GM21576 (cell line): Measurements from ENCODE around the gene UNC45A.

Experiments
- ATAC-seq: cut with Tn5 transposase; IDR thresholded peaks from one replicate; pipeline ENCODE4 v1.9.1; 2021; ENCODE audit warnings: mild to moderate bottlenecking, moderate library complexity; ENCODE audit not compliant: unreplicated experiment

UNC45A gene

DNA sequence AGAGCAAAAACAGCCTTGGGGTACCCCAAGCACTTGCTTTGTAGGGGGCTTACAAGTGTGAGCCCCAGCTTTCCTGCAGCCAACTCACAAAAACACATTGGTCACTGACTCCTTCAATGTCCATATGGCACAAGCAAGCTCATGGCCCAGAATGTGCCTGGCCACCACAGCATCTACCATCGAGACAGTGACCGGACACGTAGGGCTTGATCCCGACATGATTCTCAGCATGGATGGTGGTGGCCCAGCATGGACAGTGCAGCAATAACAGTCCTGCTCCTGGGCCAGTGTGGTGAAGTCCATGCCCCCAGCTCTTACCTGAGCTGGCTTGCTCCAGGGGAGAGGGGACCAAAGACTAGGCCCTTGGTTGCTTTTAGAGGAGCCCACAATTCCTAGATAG is 6.0 kb downstream of the UNC45A start:
- ATAC-seq = no peak

GRCh38 chr15:90942354-90943120 is 7.5 kb downstream of the UNC45A start:
- no peak for ATAC-seq

DNA sequence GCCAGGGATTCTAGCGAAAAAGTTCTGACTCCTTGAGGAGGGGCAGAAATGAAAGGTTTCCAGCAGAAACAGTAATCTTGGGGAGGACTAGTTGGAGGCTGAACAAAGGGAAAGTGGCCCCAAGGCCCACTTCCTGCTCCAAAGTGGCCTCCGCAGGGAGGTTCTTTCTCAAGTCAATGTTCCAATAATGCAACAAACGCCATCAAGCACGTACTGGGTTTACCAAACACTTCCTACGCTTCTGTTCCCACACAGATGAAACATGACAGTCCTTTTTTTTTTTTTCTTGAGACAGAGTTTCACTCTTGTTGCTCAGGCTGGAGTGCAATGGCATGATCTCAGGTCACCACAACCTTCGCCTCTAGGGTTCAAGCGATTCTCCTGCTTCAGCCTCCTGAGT is 10.0 kb downstream of the UNC45A start:
- no peak for ATAC-seq

DNA sequence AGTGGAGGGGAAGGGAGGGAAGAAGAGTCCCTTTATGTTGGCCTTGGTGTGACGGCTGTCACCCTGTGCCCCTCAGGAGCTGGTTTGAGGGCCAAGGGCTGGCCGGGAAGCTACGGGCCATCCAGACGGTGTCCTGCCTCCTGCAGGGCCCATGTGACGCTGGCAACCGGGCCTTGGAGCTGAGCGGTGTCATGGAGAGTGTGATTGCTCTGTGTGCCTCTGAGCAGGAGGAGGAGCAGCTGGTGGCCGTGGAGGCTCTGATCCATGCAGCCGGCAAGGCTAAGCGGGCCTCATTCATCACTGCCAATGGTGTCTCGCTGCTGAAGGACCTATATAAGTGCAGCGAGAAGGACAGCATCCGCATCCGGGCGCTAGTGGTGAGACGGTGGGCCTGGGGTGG is 11.5 kb downstream of the UNC45A start:
- no peak for ATAC-seq

GRCh38 chr15:90946941-90947576 is 12.0 kb downstream of the UNC45A start:
- no peak for ATAC-seq

DNA sequence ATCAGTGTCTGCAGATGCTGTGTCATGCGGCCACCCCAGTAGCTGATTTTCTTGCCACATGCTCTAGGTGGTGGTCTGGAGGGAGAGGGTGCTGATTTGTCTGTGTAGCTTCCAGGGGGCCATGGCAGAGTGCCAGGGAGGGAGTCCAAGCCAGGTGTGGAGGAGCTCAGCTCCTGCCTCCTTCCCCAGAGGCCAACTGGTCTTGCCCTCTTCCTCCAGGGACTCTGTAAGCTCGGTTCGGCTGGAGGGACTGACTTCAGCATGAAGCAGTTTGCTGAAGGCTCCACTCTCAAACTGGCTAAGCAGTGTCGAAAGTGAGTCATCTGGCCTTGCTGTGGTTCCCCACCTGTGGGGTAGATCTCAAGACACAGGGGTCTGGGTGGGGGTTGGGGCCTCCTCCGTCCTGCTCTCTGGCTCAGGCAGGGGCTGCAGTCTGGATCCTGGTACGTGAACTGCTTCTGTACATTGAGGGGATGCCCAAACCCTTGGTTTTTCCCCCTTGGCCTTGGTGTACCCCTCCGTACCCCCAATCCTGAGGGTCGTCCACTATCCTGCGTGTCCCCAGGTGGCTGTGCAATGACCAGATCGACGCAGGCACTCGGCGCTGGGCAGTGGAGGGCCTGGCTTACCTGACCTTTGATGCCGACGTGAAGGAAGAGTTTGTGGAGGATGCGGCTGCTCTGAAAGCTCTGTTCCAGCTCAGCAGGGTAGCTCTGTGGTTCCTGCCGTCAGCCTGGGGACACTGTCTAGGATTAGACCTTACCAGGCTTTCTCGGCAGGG is 12.7 kb downstream of the UNC45A start:
- ATAC-seq = no peak

- no peak for ATAC-seq
Observed at GRCh38 chr15:90948506-90948905, 13.4 kb downstream of the UNC45A start.

GRCh38 chr15:90949979-90950675 is 15.0 kb downstream of the UNC45A start:
- no peak for ATAC-seq

GRCh38 chr15:90950676-90951075 is 15.6 kb downstream of the UNC45A start:
- ATAC-seq = no peak

DNA sequence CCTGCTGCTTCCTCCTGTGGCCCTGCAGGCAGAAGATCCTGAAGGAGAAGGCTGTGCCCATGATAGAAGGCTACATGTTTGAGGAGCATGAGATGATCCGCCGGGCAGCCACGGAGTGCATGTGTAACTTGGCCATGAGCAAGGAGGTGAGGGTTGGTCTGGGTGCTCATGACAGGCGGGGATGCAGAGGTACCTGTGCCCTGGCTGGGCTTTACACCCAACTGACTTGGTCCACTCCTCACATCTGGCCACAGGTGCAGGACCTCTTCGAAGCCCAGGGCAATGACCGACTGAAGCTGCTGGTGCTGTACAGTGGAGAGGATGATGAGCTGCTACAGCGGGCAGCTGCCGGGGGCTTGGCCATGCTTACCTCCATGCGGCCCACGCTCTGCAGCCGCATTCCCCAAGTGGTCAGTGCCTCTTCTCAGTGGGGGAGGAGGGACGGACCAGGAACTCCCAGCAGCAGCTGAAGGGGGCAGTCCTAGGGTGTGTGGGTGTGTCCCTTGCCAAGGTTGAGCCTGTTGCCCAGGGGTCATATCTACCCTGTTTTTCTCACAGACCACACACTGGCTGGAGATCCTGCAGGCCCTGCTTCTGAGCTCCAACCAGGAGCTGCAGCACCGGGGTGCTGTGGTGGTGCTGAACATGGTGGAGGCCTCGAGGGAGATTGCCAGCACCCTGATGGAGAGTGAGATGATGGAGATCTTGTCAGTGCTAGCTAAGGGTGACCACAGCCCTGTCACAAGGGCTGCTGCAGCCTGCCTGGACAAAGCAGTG is 18.0 kb downstream of the UNC45A start:
- ATAC-seq = no peak

DNA sequence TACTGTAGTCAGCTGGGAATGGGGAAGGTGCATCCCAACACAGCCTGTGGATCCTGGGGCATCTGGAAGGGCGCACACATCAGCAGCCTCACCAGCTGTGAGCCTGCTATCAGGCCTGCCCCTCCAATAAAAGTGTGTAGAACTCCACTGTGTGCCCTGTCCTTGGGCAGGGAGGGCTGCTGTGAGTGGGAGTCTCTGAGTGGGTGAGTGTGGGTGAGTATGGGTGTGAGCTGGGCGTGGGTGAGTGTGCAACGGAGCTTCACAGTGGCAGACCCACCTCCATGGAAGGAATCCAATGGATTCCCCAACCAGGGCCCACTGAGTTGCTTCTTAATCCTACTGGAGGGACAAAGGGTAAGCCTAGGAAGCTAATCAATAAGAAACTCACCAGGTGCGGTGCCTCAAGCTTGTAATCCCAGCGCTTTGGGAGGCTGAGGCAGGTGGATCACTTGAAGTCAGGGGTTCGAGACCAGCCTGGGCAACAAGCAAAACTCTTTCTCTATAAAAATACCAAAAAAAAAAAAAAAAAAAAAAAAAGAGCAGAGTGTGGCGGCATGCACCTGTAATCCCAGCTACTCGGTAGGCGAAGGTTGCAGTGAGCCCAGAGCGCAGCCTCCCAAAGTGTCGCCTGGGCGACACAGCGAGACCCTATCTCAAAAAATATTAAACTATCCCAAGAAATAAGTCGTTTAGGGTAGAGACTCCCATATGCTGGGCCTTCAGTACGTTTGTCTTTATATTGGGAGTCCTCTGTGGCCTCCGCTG is 19.0 kb downstream of the UNC45A start:
- no peak for ATAC-seq

DNA sequence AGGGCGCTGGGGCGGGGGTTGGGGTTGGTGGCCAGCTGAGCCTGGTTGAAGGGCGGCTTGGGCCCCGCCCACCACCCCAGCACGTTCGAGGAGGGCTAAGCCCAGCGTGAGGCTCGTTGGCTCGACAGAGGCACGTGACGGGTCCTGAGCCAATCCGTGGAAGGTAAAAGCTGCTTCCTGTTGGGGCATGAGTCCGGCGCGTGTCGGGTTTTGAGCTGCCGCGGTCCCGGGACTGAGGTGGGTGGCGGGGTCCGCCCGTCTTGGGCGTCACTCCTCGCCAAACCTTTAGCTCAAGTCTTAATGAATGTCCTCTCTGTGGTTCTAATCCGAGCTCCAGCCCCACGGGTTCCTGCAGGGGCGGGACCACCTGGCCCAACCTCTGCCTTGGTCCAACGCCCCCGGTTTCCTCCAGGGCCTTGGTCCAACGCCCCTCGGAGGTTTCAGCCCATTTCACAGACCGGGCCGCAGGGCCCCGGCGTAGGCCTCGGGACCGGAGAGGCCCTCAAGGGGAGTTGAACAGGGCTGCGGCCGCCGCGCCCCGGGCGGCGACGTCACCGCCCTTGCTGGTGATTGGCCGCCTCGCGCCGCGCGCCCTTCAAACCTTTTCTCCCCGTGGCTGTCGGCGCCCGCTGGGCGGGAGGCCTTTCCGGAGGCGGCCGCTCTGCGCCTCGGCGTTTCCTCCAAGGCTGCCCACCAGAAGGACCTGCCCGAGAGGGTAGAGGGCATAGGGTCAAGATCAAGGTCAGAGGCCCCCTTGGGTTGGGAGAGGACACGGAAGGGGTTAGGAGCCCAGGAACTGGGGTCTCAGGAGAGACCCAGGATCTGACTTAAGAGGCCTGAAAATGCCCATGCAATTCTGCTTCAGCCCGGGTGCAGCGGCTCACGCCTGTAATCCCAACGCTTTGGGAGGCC is 19.9 kb downstream of the UNC45A start, which contains the start of gene RCCD1:
RCCD1 (plus strand) TSS at position 173 of the 912 bp plus-strand sequence. CDS start 1,851 bp downstream, outside the sequence.
- peak; percentile 91 for ATAC-seq

GRCh38 chr15:90955624-90956273 is 20.7 kb downstream of the UNC45A start:
- ATAC-seq = no peak

GRCh38 chr15:90956274-90957030 is 21.4 kb downstream of the UNC45A start:
- no peak for ATAC-seq

GRCh38 chr15:90957031-90957790 is 22.1 kb downstream of the UNC45A start:
- ATAC-seq = no peak

- no peak for ATAC-seq
Observed at GRCh38 chr15:90957791-90958190, 22.7 kb downstream of the UNC45A start.
